DMS 273 (cell line): ENCODE results near the gene ANXA5.
"Not testable (repeated sequence)": the region's sequence is repeated elsewhere in the genome, so short reads cannot be mapped to it uniquely, and the experiment has no call there.

Experiments used
- DNase-seq: peaks from one replicate; lab custom pipeline; 2025; ENCODE audit not compliant: unreplicated experiment; lab: John Stamatoyannopoulos, UW

The ANXA5 gene

GRCh38 chr4:121679951-121680350 is 16.8 kb downstream of the ANXA5 start:
- no peak for DNase-seq

GRCh38 chr4:121679267-121679666 is 17.5 kb downstream of the ANXA5 start:
- DNase-seq = no peak

GRCh38 chr4:121677524-121677923 is 19.3 kb downstream of the ANXA5 start:
- DNase-seq = no peak

GRCh38 chr4:121676345-121677075 is 20.3 kb downstream of the ANXA5 start:
- DNase-seq = no peak

- DNase-seq = no peak
Measured at GRCh38 chr4:121675715-121676114, 21.1 kb downstream of the ANXA5 start.

- no peak for DNase-seq
Measured at GRCh38 chr4:121674696-121675095, 22.1 kb downstream of the ANXA5 start.

GRCh38 chr4:121674191-121674590 is 22.6 kb downstream of the ANXA5 start:
- DNase-seq = no peak

GRCh38 chr4:121669163-121669550 is 27.6 kb downstream of the ANXA5 start:
- no peak for DNase-seq

- no peak for DNase-seq
Measured at GRCh38 chr4:121668368-121669162, 28.2 kb downstream of the ANXA5 start.

- DNase-seq = no peak
Measured at GRCh38 chr4:121666091-121666679, 30.6 kb downstream of the ANXA5 start.

GRCh38 chr4:121665371-121665770 is 31.4 kb downstream of the ANXA5 start:
- DNase-seq = no peak

- DNase-seq = no peak
Measured at GRCh38 chr4:121662225-121662624, 34.6 kb downstream of the ANXA5 start.

- not testable (repeated sequence) for DNase-seq
Measured at GRCh38 chr4:121660175-121660933, 36.4 kb downstream of the ANXA5 start.

GRCh38 chr4:121658125-121658524 is 38.7 kb downstream of the ANXA5 start:
- no peak for DNase-seq

GRCh38 chr4:121656269-121656641 is 40.5 kb downstream of the ANXA5 start:
- peak; percentile 47 for DNase-seq

GRCh38 chr4:121655320-121656268 is 41.2 kb downstream of the ANXA5 start:
- no peak for DNase-seq

- DNase-seq = no peak
Measured at GRCh38 chr4:121654738-121655137, 42.0 kb downstream of the ANXA5 start.

- no peak for DNase-seq
Measured at GRCh38 chr4:121653986-121654385, 42.8 kb downstream of the ANXA5 start.

GRCh38 chr4:121653214-121653613 is 43.6 kb downstream of the ANXA5 start:
- DNase-seq = no peak

- no peak for DNase-seq
Measured at GRCh38 chr4:121651597-121651996, 45.2 kb downstream of the ANXA5 start.
